Measurements from ENCODE around the gene CASD1.

DNA sequence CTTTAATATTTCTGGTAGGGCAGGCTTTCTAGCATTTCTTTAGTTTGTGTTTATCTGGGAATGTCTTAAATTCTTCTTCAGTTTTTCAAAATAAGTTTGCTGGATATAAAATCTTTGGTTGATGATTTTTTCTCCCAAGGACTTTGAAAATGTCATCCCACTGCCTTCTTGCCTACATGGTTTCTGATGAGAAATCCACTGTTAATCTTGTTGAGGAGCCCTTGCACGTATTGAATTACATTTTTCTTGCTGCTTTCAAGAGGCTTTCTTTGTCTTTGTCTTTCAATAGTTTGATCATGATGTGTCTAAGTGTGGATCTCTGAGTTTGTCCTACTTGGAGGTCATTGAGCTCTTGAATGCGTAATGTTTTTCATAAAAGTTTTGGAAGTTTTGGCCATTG lies 66.0 kb downstream of the CASD1 start:
- TF ChIP-seq POLR2AphosphoS5 (IDR thresholded peaks at IDR 0.05) (no peak), POLR2A (IDR thresholded peaks at IDR 0.05) (no peak)
- TF ChIP-seq, protein P1, sequence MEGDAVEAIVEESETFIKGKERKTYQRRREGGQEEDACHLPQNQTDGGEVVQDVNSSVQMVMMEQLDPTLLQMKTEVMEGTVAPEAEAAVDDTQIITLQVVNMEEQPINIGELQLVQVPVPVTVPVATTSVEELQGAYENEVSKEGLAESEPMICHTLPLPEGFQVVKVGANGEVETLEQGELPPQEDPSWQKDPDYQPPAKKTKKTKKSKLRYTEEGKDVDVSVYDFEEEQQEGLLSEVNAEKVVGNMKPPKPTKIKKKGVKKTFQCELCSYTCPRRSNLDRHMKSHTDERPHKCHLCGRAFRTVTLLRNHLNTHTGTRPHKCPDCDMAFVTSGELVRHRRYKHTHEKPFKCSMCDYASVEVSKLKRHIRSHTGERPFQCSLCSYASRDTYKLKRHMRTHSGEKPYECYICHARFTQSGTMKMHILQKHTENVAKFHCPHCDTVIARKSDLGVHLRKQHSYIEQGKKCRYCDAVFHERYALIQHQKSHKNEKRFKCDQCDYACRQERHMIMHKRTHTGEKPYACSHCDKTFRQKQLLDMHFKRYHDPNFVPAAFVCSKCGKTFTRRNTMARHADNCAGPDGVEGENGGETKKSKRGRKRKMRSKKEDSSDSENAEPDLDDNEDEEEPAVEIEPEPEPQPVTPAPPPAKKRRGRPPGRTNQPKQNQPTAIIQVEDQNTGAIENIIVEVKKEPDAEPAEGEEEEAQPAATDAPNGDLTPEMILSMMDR (IDR thresholded peaks at IDR 0.05) = no peak

All from sigmoid colon (tissue), 4 donors.